Osteocyte (in vitro differentiated cells): Measurements from ENCODE around the gene SPATS2L. TPM values are rescaled to one million over a fixed set of nuclear protein-coding genes. Genes with fewer than 3 reads are reported as not detected.

ENCODE experiments used
- DNase-seq: peaks from one replicate; pipeline ENCODE4 v3.0.0; 2021; ENCODE audit warnings: mixed read lengths; ENCODE audit not compliant: unreplicated experiment; ENCODE audit errors: extremely low spot score
- H3K27ac Mint-ChIP-seq: one replicate; pipeline ENCODE4 v1.8.0; 2021; ENCODE audit warnings: mild to moderate bottlenecking, mixed read lengths; ENCODE audit not compliant: unreplicated experiment
- H3K27me3 Mint-ChIP-seq: one replicate; pipeline ENCODE4 v1.8.0; 2021; ENCODE audit warnings: mixed read lengths; ENCODE audit not compliant: unreplicated experiment
- H3K36me3 Mint-ChIP-seq: one replicate; pipeline ENCODE4 v1.8.0; 2021; ENCODE audit warnings: mixed read lengths; ENCODE audit not compliant: unreplicated experiment
- H3K4me1 Mint-ChIP-seq: one replicate; pipeline ENCODE4 v1.8.0; 2021; ENCODE audit warnings: mixed read lengths; ENCODE audit not compliant: unreplicated experiment
- H3K4me3 Mint-ChIP-seq: one replicate; pipeline ENCODE4 v1.8.0; 2021; ENCODE audit warnings: mild to moderate bottlenecking, moderate library complexity, mixed read lengths; ENCODE audit not compliant: unreplicated experiment
- H3K9me3 Mint-ChIP-seq: one replicate; pipeline ENCODE4 v1.8.0; 2021; ENCODE audit warnings: mixed read lengths; ENCODE audit not compliant: unreplicated experiment
- total RNA-seq: library from RNA; stranded (reverse); gene quantifications from 2 replicates; pipeline ENCODE4 v1.2.1, GENCODE V29; 2021
- TF ChIP-seq, protein P1 (sequence below): fragments of 200-600 bp; sonication (generic); IDR thresholded peaks from 2 replicates; pipeline ENCODE4 v1.5.0; 2021; ENCODE audit warnings: antibody characterized with exemption, mild to moderate bottlenecking, moderate library complexity

Gene SPATS2L
- total RNA-seq, 1 donor from 2014 or later: 152 TPM

DNA sequence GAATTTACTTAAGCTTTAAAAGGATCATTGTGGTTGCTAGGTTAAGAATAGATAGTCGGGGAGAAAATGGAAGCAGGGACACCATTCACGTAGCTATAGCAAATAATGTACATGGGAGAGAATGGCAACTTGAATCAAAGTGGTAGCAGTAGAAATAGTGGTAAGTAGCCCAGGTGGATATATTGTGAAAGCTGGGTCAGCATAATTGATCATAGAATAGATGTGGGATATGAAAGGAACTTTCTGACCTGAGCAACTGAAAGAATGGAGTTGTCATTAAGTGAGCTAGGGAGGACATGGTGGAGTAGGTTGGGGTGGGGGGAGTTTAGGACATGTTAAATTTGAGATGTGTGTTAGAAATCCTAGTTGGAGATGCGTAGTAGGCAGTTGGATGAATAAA is 221.7 kb downstream of the SPATS2L start:
- Mint-ChIP-seq H3K4me3 (no peak overlapping the region), H3K27ac (no peak overlapping the region), H3K9me3 (no peaks in the 10 kb centered on the region), H3K27me3 (peaks cover 8% of the 10 kb centered on the region), H3K4me1 (peaks cover 19% of the 10 kb centered on the region), H3K36me3 (peaks cover 2% of the 10 kb centered on the region)
- DNase-seq: no peak
- TF ChIP-seq, protein P1, sequence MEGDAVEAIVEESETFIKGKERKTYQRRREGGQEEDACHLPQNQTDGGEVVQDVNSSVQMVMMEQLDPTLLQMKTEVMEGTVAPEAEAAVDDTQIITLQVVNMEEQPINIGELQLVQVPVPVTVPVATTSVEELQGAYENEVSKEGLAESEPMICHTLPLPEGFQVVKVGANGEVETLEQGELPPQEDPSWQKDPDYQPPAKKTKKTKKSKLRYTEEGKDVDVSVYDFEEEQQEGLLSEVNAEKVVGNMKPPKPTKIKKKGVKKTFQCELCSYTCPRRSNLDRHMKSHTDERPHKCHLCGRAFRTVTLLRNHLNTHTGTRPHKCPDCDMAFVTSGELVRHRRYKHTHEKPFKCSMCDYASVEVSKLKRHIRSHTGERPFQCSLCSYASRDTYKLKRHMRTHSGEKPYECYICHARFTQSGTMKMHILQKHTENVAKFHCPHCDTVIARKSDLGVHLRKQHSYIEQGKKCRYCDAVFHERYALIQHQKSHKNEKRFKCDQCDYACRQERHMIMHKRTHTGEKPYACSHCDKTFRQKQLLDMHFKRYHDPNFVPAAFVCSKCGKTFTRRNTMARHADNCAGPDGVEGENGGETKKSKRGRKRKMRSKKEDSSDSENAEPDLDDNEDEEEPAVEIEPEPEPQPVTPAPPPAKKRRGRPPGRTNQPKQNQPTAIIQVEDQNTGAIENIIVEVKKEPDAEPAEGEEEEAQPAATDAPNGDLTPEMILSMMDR: no peak

Other genes starting within 250 kb of the SPATS2L start
- 18.5 and 19.1 TPM in 2 replicates for gene KCTD18, start 203.4 kb downstream of the SPATS2L start, total RNA-seq
- 5.2 and 5.7 TPM in 2 replicates for gene SGO2, start 219.5 kb downstream of the SPATS2L start, total RNA-seq